GM19452 (cell line): ENCODE results near the gene CTIF.

ENCODE experiments used
- ATAC-seq: cut with Tn5 transposase; IDR thresholded peaks from one replicate; pipeline ENCODE4 v1.9.1; 2021; ENCODE audit not compliant: unreplicated experiment

Gene CTIF

GRCh38 chr18:48617844-48618497, 79.1 kb downstream of the CTIF start:
- no peak for ATAC-seq

- no peak for ATAC-seq
Observed at GRCh38 chr18:48619016-48619415, 80.2 kb downstream of the CTIF start.

GRCh38 chr18:48619501-48619900, 80.7 kb downstream of the CTIF start:
- no peak for ATAC-seq

- ATAC-seq, result no peak
Observed at GRCh38 chr18:48620071-48620470, 81.2 kb downstream of the CTIF start.

- no peak for ATAC-seq
Observed at GRCh38 chr18:48621240-48621639, 82.4 kb downstream of the CTIF start.

- ATAC-seq, result no peak
Observed at GRCh38 chr18:48621815-48622555, 83.2 kb downstream of the CTIF start.

GRCh38 chr18:48622911-48623431, 84.1 kb downstream of the CTIF start:
- no peak for ATAC-seq

- ATAC-seq, result no peak
Observed at GRCh38 chr18:48623468-48624235, 84.8 kb downstream of the CTIF start.

DNA sequence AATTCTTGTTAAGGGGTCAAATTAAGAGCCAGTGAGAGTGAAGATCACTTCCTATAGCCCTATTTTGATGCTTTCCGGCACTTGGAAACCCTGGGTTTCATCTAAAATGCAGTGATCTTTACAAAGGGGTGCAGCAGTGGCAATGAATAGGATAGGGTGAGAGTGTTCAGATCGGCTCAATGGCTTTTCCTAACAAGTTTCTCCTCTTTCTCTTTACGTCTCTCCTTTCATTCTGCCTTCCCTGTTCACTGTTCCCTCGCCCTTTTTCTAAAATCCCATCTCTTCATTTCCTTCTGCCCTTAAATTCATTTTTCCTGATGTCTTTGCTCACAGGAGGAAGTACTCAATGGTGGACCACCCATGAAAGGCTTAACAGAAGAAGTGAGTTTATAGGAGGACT, 86.0 kb downstream of the CTIF start:
- ATAC-seq, result no peak

- no peak for ATAC-seq
Observed at GRCh38 chr18:48627216-48627615, 88.4 kb downstream of the CTIF start.

DNA sequence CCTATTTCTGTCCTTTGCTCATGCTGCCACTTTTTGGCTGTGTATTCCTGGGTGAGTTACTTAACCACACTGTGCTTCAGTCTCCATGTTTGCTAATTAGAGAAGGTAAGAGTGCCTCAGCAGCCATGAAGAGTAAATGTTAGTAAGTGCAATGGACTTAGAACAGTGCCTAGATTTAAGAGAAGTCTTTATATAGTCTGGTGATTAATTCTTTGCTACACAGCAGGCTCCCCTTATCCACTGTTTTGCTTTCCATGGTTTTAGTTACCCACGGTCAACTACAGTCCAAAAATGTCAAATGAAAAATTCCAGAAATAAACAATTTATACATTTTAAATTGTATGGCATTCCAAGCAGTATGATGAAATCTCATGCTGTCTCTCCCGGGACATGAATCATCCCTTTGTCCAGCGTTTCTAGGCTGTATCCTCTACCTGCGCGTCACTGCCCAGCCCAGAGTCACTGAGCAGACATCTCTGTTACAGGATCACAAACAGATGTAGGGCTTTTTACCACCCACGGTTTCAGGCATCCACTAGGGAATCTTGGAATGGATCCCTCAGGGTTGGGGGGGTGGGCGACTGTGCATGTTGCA, 91.0 kb downstream of the CTIF start:
- ATAC-seq, result no peak

DNA sequence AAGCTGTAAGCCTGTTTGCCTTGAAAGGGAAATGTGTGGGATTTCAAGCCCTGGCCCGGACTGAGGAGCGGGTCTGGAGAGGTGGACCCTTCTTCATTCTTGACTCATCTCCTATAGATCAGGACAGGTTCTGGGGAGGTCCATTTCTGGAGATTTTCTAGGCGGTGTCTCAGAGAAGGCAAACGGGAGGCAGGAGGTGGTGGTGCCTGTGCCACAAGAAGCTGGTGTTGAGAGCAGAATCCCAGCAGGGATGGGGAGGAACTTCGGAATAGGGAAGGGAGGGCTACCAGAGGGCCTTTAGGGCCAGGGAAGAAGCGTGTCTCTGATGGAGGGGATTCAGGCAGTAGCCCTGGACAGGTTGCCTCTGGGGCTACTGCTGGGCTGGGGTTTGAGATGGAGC, 93.0 kb downstream of the CTIF start:
- ATAC-seq, result no peak

DNA sequence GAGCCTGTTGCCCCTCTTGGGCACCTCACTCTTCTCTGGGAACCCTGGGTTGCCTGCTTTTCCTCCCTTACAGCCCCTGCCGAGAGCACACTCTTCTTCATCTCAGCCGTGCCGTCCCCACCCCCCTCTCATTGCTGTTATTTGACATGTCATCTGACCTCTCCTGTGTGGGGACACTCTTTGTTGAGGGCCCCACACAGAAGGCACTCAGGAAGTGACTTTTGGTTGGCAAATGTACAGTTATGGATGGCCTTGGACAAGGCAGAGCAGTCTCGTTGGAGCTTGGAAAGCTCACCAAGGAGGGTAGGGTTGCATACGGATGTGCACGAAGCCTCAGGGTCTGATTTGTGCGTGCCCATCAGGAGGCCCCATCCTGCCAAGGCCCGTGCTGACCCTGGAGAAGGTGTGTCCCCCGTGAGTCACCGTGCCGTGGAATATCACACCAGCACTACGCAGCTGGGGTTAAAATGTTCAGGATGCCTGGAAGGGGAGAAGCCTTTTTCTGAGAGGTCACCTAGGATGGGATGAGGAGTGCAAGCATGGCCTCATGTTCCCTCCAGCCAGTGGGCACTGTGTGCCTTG, 93.9 kb downstream of the CTIF start:
- no peak for ATAC-seq

GRCh38 chr18:48634491-48634890, 95.7 kb downstream of the CTIF start:
- no peak for ATAC-seq

- no peak for ATAC-seq
Observed at GRCh38 chr18:48634975-48635374, 96.1 kb downstream of the CTIF start.

DNA sequence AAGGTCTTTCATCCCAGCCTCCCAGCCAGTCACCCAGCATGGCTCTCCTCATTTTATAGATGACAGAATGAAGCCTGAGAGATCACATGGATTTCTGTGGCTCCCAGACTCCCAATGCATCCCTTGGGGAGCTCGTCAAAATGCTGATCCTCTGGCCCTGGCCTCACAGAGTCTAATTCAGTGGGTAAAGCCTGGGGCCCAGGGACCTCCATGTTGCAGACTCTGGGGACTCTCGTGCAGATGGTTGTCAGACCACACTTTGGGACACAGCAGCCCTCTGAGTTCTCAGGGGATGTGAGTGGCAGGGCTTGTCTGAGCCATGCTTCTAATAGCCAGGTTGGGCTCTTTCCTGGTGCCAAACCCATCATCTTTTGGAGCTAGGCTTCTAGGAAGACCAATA, 97.0 kb downstream of the CTIF start:
- ATAC-seq, result no peak

DNA sequence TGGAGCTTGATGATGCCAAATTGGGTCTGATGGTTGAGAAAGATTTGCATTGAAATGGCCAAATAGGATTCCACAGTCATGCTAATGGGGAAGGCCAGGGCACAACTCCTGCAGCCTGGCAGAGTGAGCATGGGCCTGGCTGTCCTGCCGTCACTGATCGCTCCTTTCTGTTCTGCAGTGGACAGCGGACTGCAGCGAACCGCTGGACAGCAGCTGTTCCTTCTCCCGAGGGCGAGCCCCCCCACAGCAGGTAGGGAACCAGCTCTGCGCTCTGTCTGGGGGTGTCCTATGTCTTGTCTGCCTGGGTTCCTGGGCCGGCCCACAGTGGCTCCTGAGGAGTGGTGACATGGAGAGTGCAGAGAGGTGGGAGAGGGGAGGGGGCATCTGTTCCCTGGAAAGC, 97.6 kb downstream of the CTIF start:
- no peak for ATAC-seq

DNA sequence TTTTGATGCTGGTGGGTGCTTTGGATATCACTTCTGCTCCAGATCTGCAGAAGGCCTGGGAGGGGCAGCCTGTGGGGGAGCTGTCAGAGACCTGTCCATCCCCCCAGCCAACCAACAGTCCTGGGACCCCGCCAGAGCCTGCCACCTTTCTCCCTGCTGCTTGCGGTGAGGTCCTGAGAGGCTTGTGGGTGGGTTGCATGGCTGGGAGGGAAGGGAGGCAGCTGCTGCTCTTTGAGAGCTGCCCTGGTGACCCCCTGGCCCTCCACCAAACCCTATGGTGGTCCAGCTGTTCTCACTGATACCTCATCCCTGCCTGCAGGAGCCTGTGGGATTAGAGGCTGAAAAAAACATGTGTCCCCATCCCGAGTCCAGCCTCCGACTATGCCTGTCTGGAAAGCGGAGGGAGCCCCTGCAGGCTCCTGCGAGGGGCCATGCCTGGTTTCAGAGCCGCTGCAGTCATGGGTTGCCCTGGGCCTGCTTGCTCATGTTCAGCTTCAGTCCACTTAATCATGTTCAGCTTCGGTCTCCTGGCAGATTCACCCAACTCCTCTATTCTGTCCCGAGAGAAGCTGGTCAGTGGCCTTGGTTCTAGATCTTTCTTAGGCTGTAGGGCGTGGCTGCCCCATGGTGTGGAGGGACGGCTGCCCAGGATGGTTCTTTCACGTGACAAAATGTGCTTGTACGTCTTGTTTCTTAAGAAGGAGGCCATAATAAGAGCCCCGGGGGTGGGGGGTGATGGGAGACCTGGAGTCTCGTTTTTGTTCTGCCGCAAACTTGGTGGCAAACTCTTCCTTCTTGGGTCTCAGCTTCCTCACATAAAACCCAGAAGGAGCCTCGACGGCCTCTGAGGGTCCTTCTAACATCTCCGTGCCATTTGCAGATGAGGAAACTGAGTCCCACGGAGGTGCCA, 98.5 kb downstream of the CTIF start:
- ATAC-seq, result no peak

DNA sequence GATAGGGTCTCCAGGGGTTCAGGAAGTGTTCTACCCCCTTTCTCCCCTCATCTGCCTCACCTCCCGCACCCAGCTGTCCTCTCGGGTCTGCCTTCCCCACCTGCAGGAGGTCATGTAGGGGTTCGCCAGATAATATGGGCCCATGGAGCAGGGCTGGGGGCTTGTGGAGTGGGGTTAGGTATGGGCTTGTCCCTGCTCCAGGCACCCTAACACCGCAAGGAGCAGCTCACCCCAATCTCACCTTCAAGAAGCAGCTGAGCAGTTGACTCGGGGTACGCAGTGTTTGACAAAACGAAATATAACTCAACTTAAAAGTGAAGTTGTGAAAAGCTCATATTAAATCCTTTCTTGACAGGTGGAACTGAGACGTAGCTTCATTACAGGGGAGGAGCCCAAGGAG, 99.6 kb downstream of the CTIF start:
- no peak for ATAC-seq
